GM18867 (cell line): Measurements from ENCODE around the gene EMB.
"Not testable (repeated sequence)": the region's sequence is repeated elsewhere in the genome, so short reads cannot be mapped to it uniquely, and the experiment has no call there.

Experiments
- ATAC-seq: cut with Tn5 transposase; IDR thresholded peaks from one replicate; pipeline ENCODE4 v1.9.1; 2021; ENCODE audit warnings: mild to moderate bottlenecking, moderate library complexity; ENCODE audit not compliant: unreplicated experiment

Gene EMB

GRCh38 chr5:50440651-50441492, at the start of gene EMB:
Gene EMB (minus strand): TSS chr5:50441288. CDS start chr5:50441151, 137 bp downstream.
- peak; percentile 67 for ATAC-seq

- ATAC-seq: not testable (repeated sequence)
These were observed 48.4 kb upstream of the EMB start for GRCh38 chr5:50489491-50489890.

GRCh38 chr5:50478790-50479189, 37.7 kb upstream of the EMB start:
- not testable (repeated sequence) for ATAC-seq

DNA sequence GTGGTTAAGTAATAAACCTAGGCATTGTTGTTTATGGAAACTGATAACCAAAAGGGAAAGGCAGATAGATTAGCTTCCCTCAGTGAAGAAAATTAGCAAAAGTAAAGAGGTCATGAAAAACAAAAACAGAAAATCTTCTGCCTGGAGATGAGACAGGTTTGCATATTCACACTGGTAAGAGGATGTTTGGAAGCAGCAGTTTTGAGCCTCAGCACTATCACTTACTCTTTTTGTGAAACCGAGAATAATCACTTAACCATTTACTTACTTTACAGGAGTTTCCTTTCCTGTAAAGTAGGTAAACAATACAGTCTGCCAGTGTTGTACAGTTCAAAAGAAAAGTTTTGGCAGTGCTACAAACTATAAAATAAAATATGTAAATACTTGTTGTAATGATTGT, 35.5 kb upstream of the EMB start:
- ATAC-seq: peak; percentile 100

GRCh38 chr5:50465015-50465414, 23.9 kb upstream of the EMB start:
- not testable (repeated sequence) for ATAC-seq

DNA sequence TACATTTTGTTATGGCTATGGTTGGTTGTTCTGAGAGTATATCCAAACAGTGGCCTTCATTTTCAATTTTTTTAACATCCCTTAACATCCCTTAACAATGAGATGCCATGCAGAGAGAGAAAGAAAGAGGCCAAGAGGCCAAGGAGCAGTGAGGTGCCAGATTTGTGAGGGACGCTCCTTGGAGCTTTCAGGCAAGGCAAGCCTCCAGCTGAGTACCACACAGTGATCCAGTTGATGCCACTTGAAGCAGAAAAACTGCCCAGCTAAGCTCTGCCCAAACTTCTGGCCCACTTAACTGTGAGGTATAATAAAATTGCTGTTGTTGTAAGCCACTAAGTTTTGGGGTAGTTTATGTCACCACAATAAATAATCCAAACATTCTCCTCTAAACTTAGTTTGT, 22.6 kb upstream of the EMB start:
- ATAC-seq: no peak

DNA sequence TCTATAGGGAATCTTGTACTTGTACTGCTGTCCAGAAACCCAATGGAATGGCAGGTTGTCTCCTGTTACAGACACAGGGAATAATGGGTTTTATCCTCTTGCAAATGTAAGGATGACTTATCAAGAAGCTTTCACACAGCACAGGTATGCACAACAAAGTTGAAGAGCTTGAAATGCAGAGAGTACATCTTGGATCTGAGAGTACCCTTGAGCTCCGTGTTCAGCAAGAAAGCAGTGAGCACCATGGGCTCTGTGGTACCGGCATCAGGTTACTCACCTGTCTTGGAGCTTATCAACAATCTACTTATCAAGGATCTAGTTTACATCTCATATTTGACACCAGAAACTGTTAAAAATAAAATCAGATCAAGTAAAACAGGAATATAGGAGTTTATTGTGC, 22.0 kb upstream of the EMB start:
- ATAC-seq: no peak

DNA sequence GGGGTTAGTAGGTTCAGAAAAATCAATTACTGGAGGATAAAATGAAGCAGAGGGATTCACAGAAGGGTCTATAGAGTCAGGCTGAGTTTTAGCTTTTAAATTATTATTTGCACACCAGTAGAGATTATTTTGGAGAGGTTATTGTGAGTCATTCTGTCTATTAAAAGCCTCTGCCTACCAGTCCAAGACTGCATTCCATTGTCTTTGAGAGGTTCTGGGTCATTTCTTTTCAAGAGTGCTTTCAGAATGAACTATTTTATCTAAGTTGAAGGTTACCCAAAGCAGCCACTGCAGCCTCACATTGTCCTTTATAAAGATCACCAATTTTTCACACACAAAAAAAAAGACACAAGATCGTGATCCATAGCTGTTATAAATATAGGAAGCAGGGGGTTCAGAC, 21.5 kb upstream of the EMB start:
- ATAC-seq: not testable (repeated sequence)

GRCh38 chr5:50458372-50458771, 17.3 kb upstream of the EMB start:
- ATAC-seq: not testable (repeated sequence)

GRCh38 chr5:50449241-50449640, 8.2 kb upstream of the EMB start:
- ATAC-seq: not testable (repeated sequence)

- ATAC-seq: no peak
These were observed 6.9 kb upstream of the EMB start for GRCh38 chr5:50447941-50448340.

GRCh38 chr5:50447228-50447627, 6.1 kb upstream of the EMB start:
- ATAC-seq: no peak

DNA sequence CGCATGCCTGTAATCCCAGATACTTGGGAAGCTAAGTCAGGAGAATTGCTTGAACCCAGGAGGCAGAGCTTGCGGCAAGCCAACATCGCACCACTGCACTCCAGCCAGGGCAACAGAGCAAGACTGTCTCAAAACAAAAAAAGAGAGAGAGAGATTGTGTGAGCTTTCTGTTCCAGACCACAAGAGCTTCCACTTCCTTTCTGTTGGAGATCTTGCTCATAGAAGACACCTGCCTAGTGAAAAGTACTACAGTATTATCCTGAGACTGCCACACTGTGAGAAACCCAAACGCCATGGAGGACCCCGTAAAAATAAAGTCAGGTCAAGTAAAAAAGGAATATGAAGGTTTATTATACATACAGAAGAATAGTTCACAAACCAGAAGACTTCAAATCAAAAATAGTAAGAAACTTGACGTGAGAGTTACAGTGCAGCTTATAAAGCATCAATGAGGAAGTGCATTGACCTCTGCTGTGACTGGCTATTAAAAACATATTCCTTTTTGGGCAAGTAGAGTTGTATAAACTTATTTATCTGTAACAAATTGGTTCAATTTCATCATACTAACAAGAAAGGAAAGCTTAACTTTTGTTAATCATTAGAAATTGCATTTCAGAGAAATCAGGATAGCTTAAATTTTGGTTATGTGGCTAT, 4.3 kb upstream of the EMB start:
- peak; percentile 73 for ATAC-seq

- not testable (repeated sequence) for ATAC-seq
These were observed 1.8 kb upstream of the EMB start for GRCh38 chr5:50442559-50443539.

DNA sequence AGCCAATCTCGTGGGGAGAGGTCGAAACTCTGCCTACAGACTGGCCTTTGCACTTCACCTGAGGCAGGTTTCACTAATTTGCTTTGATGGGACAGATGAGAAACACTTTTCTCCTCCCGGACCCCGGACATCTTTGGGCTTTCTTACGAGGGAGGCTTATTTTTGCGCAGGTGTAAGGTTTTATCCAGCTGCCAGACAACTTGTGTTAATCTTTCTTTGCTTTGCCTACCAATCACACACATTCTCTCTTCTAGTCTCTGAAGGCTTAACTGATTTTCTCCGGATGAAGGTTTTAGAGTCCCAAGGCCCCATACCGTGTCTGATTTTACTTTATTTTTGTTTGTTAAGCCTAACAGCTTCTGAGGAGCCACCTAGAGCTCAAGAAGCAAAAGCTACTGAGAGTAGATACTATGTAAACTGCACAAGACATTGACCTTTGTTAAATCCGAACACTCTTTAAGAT, 436 bp upstream of the EMB start:
- no peak for ATAC-seq

DNA sequence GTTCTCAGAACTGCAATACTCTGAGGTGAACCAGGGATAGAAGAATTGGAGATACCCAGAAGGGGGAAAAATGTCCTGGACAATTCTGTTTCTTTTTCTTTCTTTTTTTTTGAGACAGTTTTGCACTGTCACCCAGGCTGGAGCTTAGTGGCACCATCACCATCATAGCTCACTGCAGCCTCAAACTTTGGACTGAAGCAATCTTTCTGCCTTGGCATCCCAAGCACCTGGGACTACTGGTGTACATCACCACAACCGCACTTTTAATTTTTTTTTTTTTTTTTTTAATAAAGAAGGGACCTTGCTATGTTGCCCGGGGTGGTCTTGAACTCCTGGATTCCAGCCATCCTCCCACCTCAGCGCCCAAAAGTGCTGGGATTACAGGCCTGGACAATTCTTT, 1.9 kb downstream of the EMB start:
- ATAC-seq: no peak

GRCh38 chr5:50438060-50438459, 3.0 kb downstream of the EMB start:
- not testable (repeated sequence) for ATAC-seq

GRCh38 chr5:50435168-50435567, 5.9 kb downstream of the EMB start:
- ATAC-seq: no peak

GRCh38 chr5:50431133-50431904, 9.8 kb downstream of the EMB start:
- not testable (repeated sequence) for ATAC-seq
